Endothelial cell of umbilical vein (primary cell): ENCODE measurements around the gene MRPL47.

ENCODE experiments used
- CTCF ChIP-seq, 2 donors: IDR thresholded peaks; 1 replicate in 1 of 2; 2 replicates in 1 of 2; pipeline ENCODE4 v1.5.1; 2011; ENCODE audit warnings: low read length in 2 of 2, mild to moderate bottlenecking in 2 of 2, moderate library complexity in 2 of 2, control low read depth in 1 of 2, inconsistent platforms in 1 of 2, low read depth in 1 of 2; ENCODE audit not compliant: insufficient read depth in 1 of 2; ENCODE audit errors: extremely low read depth in 1 of 2
- EZH2 ChIP-seq: IDR thresholded peaks from 2 replicates; pipeline ENCODE4 v1.6.1; 2012; ENCODE audit warnings: borderline replicate concordance, low read depth, mild to moderate bottlenecking, moderate library complexity, low read length, inconsistent platforms; ENCODE audit not compliant: severe bottlenecking
- GATA2 ChIP-seq: IDR thresholded peaks from 2 replicates; pipeline ENCODE4 v1.7.0; 2011; ENCODE audit warnings: low read depth, mild to moderate bottlenecking, moderate library complexity, mixed read lengths, low read length; ENCODE audit not compliant: insufficient read length, insufficient read depth
- MAX ChIP-seq: IDR thresholded peaks from 2 replicates; pipeline ENCODE4 v1.6.1; 2011; ENCODE audit not compliant: insufficient read depth, insufficient read length
- POLR2A ChIP-seq: IDR thresholded peaks from 2 replicates; pipeline ENCODE4 v1.6.1; 2012; ENCODE audit warnings: low read depth, mild to moderate bottlenecking, control low read depth, low read length

GRCh38 chr3:179544981-179545645 is 59.3 kb downstream of the MRPL47 start:
- TF ChIP-seq GATA2 (no peak), CTCF (IDR thresholded peaks at IDR 0.05; ENCODE audit: extremely low read depth in 1 of 2, insufficient read depth in 1 of 2, low read depth in 1 of 2, low read length in 2 of 2) (no peak), MAX (no peak), POLR2A (no peak), EZH2 (no peak)
